Ovary (tissue), 9 donors: ENCODE data around the gene ITFG1. TPM values are rescaled to one million over a fixed set of nuclear protein-coding genes. Genes with fewer than 3 reads are reported as not detected.
"Not testable (repeated sequence)": the region's sequence is repeated elsewhere in the genome, so short reads cannot be mapped to it uniquely, and the experiment has no call there.

Experiments
- DNase-seq, 5 donors: peaks; one replicate each; pipeline ENCODE4 v3.0.0-alpha.2; 2019 to 2020
- H3K27ac ChIP-seq, 2 donors: fragments of 200-600 bp; one replicate each; pipeline versions ENCODE4 v1.5.1 to v1.8.0; 2019 to 2022
- H3K27me3 ChIP-seq: fragments of 200-600 bp; one replicate; pipeline ENCODE4 v1.8.0; 2022
- H3K36me3 ChIP-seq: fragments of 200-600 bp; sonication (generic); one replicate; pipeline ENCODE4 v1.5.1; 2019
- H3K4me1 ChIP-seq: one replicate; pipeline ENCODE4 v1.8.1; 2013; ENCODE audit warnings: mild to moderate bottlenecking, moderate library complexity; ENCODE audit not compliant: insufficient read depth
- H3K4me3 ChIP-seq: fragments of 200-600 bp; sonication (generic); one replicate; pipeline ENCODE4 v1.5.1; 2017
- H3K9me3 ChIP-seq, 2 donors: fragments of 200-600 bp in 1 of 2; sonication (generic) in 1 of 2; one replicate each; pipeline versions ENCODE4 v1.5.1 to v1.8.1; 2013 to 2019; ENCODE audit warnings: mild to moderate bottlenecking in 1 of 2, moderate library complexity in 1 of 2
- CTCF ChIP-seq, 3 donors: fragments of 450-650 bp in 2 of 3; fragments of 200-600 bp in 1 of 3; IDR thresholded peaks; one replicate each; pipeline versions ENCODE4 v1.5.1 to v1.8.0; 2016 to 2022; ENCODE audit warnings: antibody characterized with exemption in 3 of 3, mild to moderate bottlenecking in 1 of 3
- EP300 ChIP-seq: sonication (generic); formaldehyde crosslinking; IDR thresholded peaks from one replicate; pipeline ENCODE4 v1.6.1; 2017; ENCODE audit warnings: antibody characterized with exemption
- POLR2A ChIP-seq: fragments of 450-650 bp; IDR thresholded peaks from one replicate; pipeline ENCODE4 v1.6.1; 2017; ENCODE audit warnings: antibody characterized with exemption, mild to moderate bottlenecking, moderate library complexity
- WGBS, 3 donors: extraction: QIAGEN DNeasy Blood & Tissue Kit in 1 of 3; methylation state at CpG; one replicate each; pipeline versions ENCODE4 v1.1.5 to v1.1.7; 2013 to 2017; 5-methylcytosine and 5-hydroxymethylcytosine counted together
- intact Hi-C, 4 donors: fragments of 100-400 bp; cut with DNase I; formaldehyde crosslinking; loops; one replicate each; pipeline versions ENCODE4 v1.11.0 to v1.15.1; 2022 to 2023
- polyA plus RNA-seq, 2 donors: library from polyadenylated mRNA; stranded (reverse); fragments of 200-250 nt in 1 of 2; fragments of 350-450 nt in 1 of 2; fragmentation: Illumina TruSeq in 1 of 2; extraction: RNeasy Lipid Tissue Mini Kit (QIAGEN cat#74804) in 1 of 2; gene quantifications; one replicate each; pipeline ENCODE4 v1.2.3, GENCODE V29; 2013 to 2014
- total RNA-seq, 7 donors: library from RNA; depleted of rRNA in 2 of 7; stranded (reverse); fragments of >200 nt in 2 of 7; fragmentation: NEBNext Ultra II Directional in 3 of 7; extraction: Animal tissue kit (Norgen Biotek cat#: 25700) in 3 of 7; gene quantifications; one replicate each; pipeline versions ENCODE4 v1.1.0 to v1.2.4, GENCODE V29; 2016 to 2023
- donor health status: DM: no; HTN: no; CAD: no; lungs with moderate emphysema.
- donor health status: DM: no; HTN: no; CAD: no.
- donor health status: Bipolar disorder and iron deficiency.
- donor health status: DM: yes; HTN: yes; CAD: no.
- donor health status: DM: no; HTN: no; CAD: no.
- donor health status: DM: yes; HTN: yes; CAD: no.

Gene ITFG1
- total and polyA plus RNA-seq, 9 donors = 34.4 to 123 (median 40.2) TPM

- no peaks in the 10 kb centered on the region for H3K9me3 ChIP-seq
- H3K4me1 ChIP-seq = no peaks in the 10 kb centered on the region
- H3K27ac ChIP-seq = no peak overlapping the region
- intact Hi-C loops = no loop called here
- DNase-seq = no peak
- 78 to 89% (median 84%) methylated on average over 4 of the region's 4 CpGs for WGBS, 3 donors
- H3K36me3 ChIP-seq = no peaks in the 10 kb centered on the region
- no peak overlapping the region for H3K4me3 ChIP-seq
- TF ChIP-seq EP300 = no peak
- no peak for TF ChIP-seq CTCF (IDR thresholded peaks at IDR 0.05)
- TF ChIP-seq POLR2A = no peak
- H3K27me3 ChIP-seq = no peaks in the 10 kb centered on the region
Observed at GRCh38 chr16:47204736-47205504, 255.9 kb downstream of the ITFG1 start.

- H3K9me3 ChIP-seq, H3K36me3 ChIP-seq, DNase-seq, H3K27ac ChIP-seq, H3K4me1 ChIP-seq, intact Hi-C loops, H3K27me3 ChIP-seq, H3K4me3 ChIP-seq: not testable (repeated sequence)
- WGBS, 3 donors = 87 to 93% (median 91%) methylated on average over 4 of the region's 4 CpGs
Observed at GRCh38 chr16:47203433-47203832, 257.4 kb downstream of the ITFG1 start.

GRCh38 chr16:47198180-47198575 lies 262.7 kb downstream of the ITFG1 start:
- Histone ChIP-seq H3K4me1 (no peaks in the 10 kb centered on the region), H3K4me3 (no peak overlapping the region), H3K9me3 (no peaks in the 10 kb centered on the region), H3K27ac (no peak overlapping the region), H3K27me3 (no peaks in the 10 kb centered on the region), H3K36me3 (no peaks in the 10 kb centered on the region)
- WGBS, 3 donors = 94 to 99% (median 97%) methylated on average over 2 of the region's 2 CpGs
- TF ChIP-seq POLR2A (no peak), EP300 (no peak), CTCF (IDR thresholded peaks at IDR 0.05) (no peak)
- intact Hi-C loops = no loop called here
- DNase-seq = no peak

GRCh38 chr16:47197536-47198179 lies 263.2 kb downstream of the ITFG1 start:
- no peaks in the 10 kb centered on the region for H3K36me3 ChIP-seq
- H3K9me3 ChIP-seq = no peaks in the 10 kb centered on the region
- TF ChIP-seq CTCF (IDR thresholded peaks at IDR 0.05) = no peak
- H3K4me3 ChIP-seq = no peak overlapping the region
- intact Hi-C loops = no loop called here
- no peaks in the 10 kb centered on the region for H3K27me3 ChIP-seq
- 83 to 88% (median 85%) methylated on average over 6 of the region's 6 CpGs for WGBS, 3 donors
- DNase-seq = no peak
- H3K4me1 ChIP-seq = no peaks in the 10 kb centered on the region
- no peak overlapping the region for H3K27ac ChIP-seq

- Histone ChIP-seq H3K27me3 (no peaks in the 10 kb centered on the region), H3K4me1 (no peaks in the 10 kb centered on the region), H3K4me3 (no peak overlapping the region), H3K27ac (no peak overlapping the region), H3K9me3 (no peaks in the 10 kb centered on the region), H3K36me3 (no peaks in the 10 kb centered on the region)
- intact Hi-C loops = no loop called here
- WGBS, 3 donors = 89 to 94% (median 94%) methylated on average over 5 of the region's 5 CpGs
- no peak for DNase-seq
- no peak for TF ChIP-seq CTCF (IDR thresholded peaks at IDR 0.05)
- no peak for TF ChIP-seq EP300
- no peak for TF ChIP-seq POLR2A
Observed at GRCh38 chr16:47196457-47196856, 264.4 kb downstream of the ITFG1 start.
